GM12878 (cell line): Measurements from ENCODE around the gene LRRC15.

ENCODE experiments used
- ATF3 ChIP-seq: IDR thresholded peaks from 2 replicates; pipeline ENCODE4 v1.6.1; 2011; ENCODE audit warnings: low read depth, mild to moderate bottlenecking, low read length, moderate library complexity, borderline replicate concordance; ENCODE audit errors: extremely low read depth
- CTCF ChIP-seq, 3 experiments: IDR thresholded peaks in 2 of 3; conservative IDR thresholded peaks in 1 of 3; 2 replicates each; pipeline ENCODE4 v1.5.1; 2011; ENCODE audit warnings: low read depth in 3 of 3, low read length in 3 of 3, mild to moderate bottlenecking in 3 of 3, control low read depth in 2 of 3, moderate library complexity in 2 of 3, inconsistent platforms in 1 of 3, mixed read lengths in 1 of 3; ENCODE audit not compliant: control insufficient read depth in 2 of 3, insufficient read depth in 1 of 3; ENCODE audit errors: extremely low read depth in 1 of 3
- E2F4 ChIP-seq: IDR thresholded peaks from 2 replicates; pipeline ENCODE4 v1.6.1; 2012; ENCODE audit warnings: low read depth, low read length, improper control_type of control experiment
- EGR1 ChIP-seq, 2 experiments: IDR thresholded peaks; 1 replicate in 1 of 2; 2 replicates in 1 of 2; pipeline ENCODE4 v1.6.1; 2011 to 2012; ENCODE audit warnings: low read depth in 2 of 2, low read length in 2 of 2, borderline replicate concordance in 1 of 2, mild to moderate bottlenecking in 1 of 2, moderate library complexity in 1 of 2
- POLR2A ChIP-seq: IDR thresholded peaks from 2 replicates; pipeline ENCODE4 v1.6.1; 2011; ENCODE audit warnings: low read depth, mild to moderate bottlenecking, low read length

- no peak for TF ChIP-seq CTCF (IDR thresholded peaks at IDR 0.05 in 2 of 3, conservative IDR thresholded peaks at IDR 0.05 in 1 of 3; ENCODE audit: control insufficient read depth in 2 of 3, extremely low read depth in 1 of 3, insufficient read depth in 1 of 3, low read depth in 3 of 3, low read length in 3 of 3)
- no peak for TF ChIP-seq ATF3
- TF ChIP-seq POLR2A, result no peak
- TF ChIP-seq EGR1 (IDR thresholded peaks at IDR 0.05; ENCODE audit: borderline replicate concordance in 1 of 2, low read depth in 2 of 2, low read length in 2 of 2), result no peak
- TF ChIP-seq E2F4, result no peak
These were observed 30.4 kb upstream of the LRRC15 start for GRCh38 chr3:194399874-194400411.
